CMK (cell line): ENCODE measurements around the gene CELA3A.
A peak's percentile ranks its signal among the peaks of the same experiment; 100 is the strongest.

Experiments used
- DNase-seq: peaks from one replicate; pipeline ENCODE4 v3.0.0-alpha.2; 2010; ENCODE audit warnings: low read depth

Gene CELA3A

DNA sequence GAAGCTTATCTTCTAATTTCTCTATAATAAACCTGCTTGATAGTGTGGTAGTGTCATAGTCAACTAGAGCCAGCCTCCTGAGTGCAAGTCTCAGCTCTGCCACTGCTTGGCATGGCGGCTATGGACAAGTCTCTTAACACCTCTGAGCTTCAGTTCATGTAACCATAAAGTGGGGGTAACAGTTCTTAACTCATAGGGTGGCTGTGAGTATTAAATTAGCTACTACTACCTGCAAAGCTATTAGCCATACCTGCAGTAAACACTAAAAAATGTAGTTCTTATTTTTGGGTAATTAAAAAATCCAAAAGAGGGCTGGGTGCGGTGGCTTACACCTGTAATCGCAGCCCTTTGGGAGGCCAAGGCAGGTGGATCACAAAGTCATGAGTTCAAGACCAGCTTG lies 48.9 kb downstream of the CELA3A start:
- no peak for DNase-seq

DNA sequence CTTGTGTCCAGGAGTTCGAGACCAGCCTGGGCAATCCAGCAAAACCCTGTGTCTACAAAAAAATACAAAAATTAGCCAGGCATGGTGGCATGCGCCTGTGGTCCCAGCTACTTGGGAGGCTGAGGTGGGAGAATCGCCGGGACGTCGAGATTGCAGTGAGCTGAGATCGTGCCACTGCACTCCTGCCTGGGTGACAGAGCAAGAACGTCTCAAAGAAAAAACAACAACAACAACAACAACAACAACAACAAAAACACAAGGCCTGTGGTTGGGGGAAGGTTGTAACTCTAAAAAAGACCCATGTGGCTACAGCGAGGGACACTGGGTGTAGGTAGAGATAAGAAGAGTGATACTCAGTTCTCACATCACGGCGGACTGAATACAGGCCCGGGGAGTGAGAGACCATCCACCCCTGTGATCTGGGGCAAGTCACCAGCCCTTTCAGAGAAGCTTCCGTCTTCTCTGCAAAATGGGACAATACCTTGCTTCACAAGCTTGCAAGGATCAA lies 50.2 kb downstream of the CELA3A start:
- DNase-seq = no peak

DNA sequence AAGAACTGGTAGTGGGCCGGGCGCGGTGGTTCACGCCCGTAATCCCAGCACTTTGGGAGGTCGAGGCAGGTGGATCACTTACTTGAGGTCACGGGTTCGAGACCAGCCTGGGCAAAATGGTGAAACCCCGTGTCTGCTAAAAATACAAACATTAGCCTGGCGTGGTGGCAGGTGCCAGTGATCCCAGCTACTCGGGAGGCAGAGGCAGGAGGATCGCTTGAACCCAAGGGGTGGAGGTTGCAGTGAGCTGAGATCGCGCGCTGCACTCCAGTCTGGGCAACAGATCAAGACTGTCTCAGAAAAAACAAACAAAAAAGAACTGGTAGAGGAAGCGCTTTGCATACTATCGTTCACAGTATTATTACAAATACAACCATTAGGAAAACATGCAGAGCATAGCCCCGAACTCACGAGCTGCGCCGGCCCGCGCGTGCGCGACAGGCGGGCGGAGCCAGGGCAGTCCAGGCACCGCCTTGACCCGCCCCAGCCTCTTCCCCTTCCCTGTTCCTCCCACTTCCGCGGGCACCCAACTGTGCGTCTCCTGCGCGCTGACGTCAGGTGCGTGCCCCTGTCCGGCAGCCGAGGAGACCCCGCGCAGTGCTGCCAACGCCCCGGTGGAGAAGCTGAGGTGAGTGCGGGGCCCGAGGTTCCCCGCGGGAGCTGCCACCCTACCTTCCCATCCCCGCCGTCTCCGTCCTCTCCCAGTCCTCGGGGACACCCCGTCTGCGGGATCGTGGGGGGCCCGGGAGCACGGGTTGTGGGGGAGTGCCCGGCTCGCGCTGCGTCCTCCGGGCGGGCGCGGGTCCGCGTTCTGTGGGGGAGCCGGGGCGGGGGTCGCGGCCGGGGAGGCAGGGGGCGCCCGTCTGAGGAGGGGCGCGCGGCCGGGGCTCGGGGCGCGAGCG lies 50.9 kb downstream of the CELA3A start, which contains the start of gene CDC42:
Gene CDC42 (plus strand): TSS at position 595 of the 902 bp plus-strand sequence. CDS start 25,770 bp downstream, outside the sequence.
- DNase-seq = peak; percentile 98

DNA sequence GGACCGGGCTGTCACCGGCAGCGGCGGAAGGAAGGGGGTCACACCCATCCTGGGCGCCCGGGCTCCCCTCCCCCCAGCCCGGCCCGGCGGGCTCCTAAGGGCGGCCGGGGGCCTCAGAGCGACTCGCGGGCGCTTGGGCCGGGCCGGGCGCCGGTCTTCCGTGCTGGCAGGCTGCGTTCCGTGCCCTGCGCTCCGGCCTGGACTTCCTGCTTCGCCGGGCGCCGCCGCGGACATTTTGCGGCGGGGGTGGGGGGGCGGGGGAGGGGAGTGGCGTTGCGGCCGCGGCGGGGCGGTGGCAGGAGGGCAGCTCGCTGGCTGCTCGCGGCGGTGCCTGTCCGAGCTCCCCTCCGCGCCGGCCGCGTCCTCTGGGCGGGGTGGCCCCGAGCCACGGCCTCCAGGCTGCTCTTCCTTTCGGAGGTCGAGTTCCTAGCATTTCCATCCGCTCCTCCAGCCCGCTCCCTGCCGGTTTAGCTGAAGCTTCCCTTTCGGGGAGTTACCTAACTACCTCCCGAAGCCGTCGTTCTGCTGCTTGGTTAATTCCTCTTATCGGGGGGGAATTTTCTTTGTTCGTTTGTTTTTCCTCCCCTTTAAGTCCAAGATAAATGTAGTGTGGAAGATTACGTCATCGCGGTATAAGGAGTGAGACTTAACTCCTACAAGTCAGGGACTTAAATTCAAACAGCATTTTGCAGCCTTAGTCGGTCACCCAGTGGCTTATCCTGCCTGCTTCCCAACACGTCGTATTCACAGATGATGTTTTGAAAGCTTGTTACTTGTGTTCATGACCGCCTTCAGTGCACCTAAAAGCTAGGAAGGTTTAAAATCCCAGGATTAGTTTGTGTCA lies 51.8 kb downstream of the CELA3A start:
- DNase-seq = no peak

DNA sequence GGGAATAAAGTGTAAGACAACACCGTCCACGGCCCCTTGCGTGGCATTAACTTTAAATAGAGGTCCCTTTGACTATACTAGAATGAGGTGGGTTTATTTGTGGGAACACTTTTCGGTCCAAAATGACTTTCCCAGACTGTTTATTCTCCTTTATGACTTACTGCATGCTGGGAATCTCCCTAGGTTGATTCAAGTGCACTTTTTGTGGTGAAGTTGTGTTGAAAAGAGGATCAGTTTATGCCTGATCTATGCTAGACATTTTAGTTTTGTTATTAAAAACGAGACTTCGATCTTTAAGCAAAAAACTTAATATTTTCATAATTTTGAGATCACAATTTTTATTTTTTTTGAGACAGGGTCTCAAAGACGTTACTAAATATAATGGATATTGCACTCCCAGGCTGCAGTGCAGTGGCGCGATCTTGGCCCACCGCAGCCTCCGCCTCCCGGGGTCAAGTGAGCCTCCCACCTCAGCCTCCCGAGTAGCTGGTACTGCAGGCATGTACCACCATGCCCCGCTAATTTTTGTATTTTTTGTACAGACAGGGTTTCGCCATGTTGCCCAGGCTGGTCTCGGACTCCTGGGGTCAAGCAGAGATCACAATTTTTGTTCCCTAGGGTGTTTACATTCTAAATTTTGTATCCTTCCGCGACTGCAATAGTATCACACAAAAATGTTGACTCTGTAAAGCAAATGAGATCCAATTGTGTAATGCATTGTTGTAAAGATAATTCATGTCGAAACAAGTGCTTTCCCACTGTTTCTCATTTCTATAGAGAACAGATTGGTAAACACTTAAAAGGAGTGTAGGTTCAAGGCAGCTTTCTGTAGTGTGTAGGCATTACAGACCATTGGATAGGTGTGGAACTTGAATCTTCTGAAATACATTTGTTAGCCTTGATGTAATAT lies 52.7 kb downstream of the CELA3A start:
- DNase-seq = no peak

DNA sequence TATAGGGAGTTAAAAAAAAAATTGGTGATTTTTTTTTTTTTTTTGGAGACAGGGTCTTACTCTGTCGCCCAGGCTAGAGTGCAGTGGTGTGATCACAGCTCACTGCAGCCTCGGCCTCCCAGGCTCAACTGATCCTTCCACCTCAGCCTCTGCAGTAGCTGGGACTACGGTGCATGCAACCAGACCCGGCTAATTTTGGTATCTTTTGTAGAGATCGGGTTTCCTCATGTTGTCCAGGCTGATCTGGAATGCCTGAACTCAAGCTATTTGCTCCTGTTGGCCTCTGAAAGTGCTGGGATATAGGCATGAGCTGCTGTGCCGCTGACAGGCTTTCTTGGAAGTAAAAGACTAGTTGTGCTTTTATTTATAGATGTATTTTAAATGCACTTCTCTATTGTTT lies 54.0 kb downstream of the CELA3A start:
- DNase-seq = no peak

DNA sequence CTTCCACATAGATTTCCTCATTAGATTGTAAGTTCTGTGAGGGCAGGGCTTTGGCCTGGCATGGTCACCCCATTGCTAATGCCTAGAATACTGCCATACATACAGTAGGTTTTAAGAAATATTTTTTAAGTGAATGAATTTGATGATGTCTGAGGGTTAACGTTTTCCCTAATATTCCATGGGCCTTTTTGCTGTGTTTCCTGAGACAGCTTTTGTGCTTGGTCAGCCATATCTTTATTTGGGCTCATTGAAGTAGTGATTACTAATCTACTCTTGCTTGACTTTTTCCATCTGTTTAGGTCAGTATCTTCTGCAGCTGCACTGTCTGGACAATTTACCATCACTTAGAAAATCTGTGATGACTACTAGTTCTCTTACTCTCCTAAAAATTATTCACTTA lies 54.6 kb downstream of the CELA3A start:
- no peak for DNase-seq

DNA sequence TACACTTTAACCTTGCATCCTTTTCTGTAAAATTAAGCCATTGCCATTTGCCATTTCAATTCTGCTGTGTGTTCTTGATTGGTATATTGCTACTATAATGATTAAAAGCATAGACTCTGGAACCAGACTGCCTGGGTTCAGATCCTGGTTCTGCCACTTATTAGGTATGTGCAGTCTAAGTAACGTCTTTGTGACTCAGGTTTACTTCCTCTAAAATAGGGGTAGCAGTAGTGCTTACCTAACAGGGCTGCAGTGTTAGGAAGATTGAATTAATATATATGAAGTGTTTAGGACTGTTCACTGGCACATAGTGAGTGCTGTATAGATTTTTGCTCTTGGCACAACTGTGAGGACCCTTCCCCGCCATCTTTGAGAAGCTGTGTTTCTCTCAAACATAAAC lies 55.5 kb downstream of the CELA3A start:
- no peak for DNase-seq

DNA sequence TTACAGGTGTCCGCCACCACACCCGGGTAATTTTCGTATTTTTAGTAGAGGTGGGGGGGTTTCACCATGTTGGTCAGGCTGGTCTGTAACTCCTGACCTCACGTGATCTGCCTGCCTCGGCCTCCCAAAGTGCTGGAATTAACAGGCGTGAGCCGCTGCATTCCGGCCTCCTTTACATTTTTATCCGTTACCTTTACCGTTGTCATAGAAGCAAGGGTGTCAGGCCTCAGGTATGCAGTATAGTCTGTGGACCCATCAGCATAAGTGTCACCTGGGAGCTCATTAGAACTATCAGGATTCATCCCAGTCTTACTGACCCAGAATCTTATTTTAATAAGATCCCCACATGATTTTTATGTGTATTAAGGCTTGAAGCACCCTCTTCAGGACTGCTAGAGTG lies 56.4 kb downstream of the CELA3A start:
- no peak for DNase-seq
